Nephron progenitor cell (in vitro differentiated cells): Measurements from ENCODE around the gene ZNF653.
A peak's percentile ranks its signal among the peaks of the same experiment; 100 is the strongest.

Source experiments
- DNase-seq: peaks from one replicate; pipeline ENCODE4 v3.0.0; 2021
- H3K27ac Mint-ChIP-seq: 2 replicates; pipeline ENCODE4 v1.8.0; 2021; ENCODE audit warnings: mild to moderate bottlenecking, moderate library complexity, mixed read lengths
- H3K27me3 Mint-ChIP-seq: 2 replicates; pipeline ENCODE4 v1.8.0; 2021; ENCODE audit warnings: mild to moderate bottlenecking, low read depth, mixed read lengths; ENCODE audit not compliant: poor library complexity
- H3K36me3 Mint-ChIP-seq: 2 replicates; pipeline ENCODE4 v1.8.0; 2021; ENCODE audit warnings: low read depth, mixed read lengths
- H3K4me1 Mint-ChIP-seq: 2 replicates; pipeline ENCODE4 v1.8.0; 2021; ENCODE audit warnings: mixed read lengths
- H3K4me3 Mint-ChIP-seq: 2 replicates; pipeline ENCODE4 v1.8.0; 2021; ENCODE audit warnings: mild to moderate bottlenecking, moderate library complexity, mixed read lengths
- H3K9me3 Mint-ChIP-seq: 2 replicates; pipeline ENCODE4 v1.8.0; 2021; ENCODE audit warnings: mild to moderate bottlenecking, moderate library complexity, mixed read lengths
- CTCF ChIP-seq: fragments of 200-600 bp; sonication (generic); IDR thresholded peaks from 2 replicates; pipeline ENCODE4 v1.5.0; 2021; ENCODE audit warnings: antibody characterized with exemption

Gene ZNF653

GRCh38 chr19:11452620-11453310, 52.9 kb downstream of the ZNF653 start:
- peak overlapping the region; percentile 54 for H3K4me3 Mint-ChIP-seq
- H3K36me3 Mint-ChIP-seq, result peaks cover 6% of the 10 kb centered on the region
- H3K4me1 Mint-ChIP-seq, result peaks cover 36% of the 10 kb centered on the region
- no peaks in the 10 kb centered on the region for H3K27me3 Mint-ChIP-seq
- DNase-seq, result no peak
- TF ChIP-seq CTCF, result no peak
- peak overlapping the region; percentile 90 for H3K27ac Mint-ChIP-seq
- no peaks in the 10 kb centered on the region for H3K9me3 Mint-ChIP-seq

GRCh38 chr19:11451871-11452619, 53.6 kb downstream of the ZNF653 start:
- TF ChIP-seq CTCF, result no peak
- H3K4me3 Mint-ChIP-seq, result peak overlapping the region; percentile 54
- H3K4me1 Mint-ChIP-seq, result peaks cover 31% of the 10 kb centered on the region
- no peak for DNase-seq
- H3K27me3 Mint-ChIP-seq, result no peaks in the 10 kb centered on the region
- no peaks in the 10 kb centered on the region for H3K9me3 Mint-ChIP-seq
- peaks cover 6% of the 10 kb centered on the region for H3K36me3 Mint-ChIP-seq
- H3K27ac Mint-ChIP-seq, result peak overlapping the region; percentile 90

- Mint-ChIP-seq H3K4me3 (no peak overlapping the region), H3K9me3 (no peaks in the 10 kb centered on the region), H3K27me3 (no peaks in the 10 kb centered on the region), H3K27ac (no peak overlapping the region), H3K36me3 (peaks cover 10% of the 10 kb centered on the region), H3K4me1 (peaks cover 36% of the 10 kb centered on the region)
- DNase-seq, result no peak
- no peak for TF ChIP-seq CTCF
Measured at GRCh38 chr19:11451327-11451870, 54.2 kb downstream of the ZNF653 start.

GRCh38 chr19:11450570-11451326, 54.9 kb downstream of the ZNF653 start:
- H3K4me3 Mint-ChIP-seq, result no peak overlapping the region
- no peak for DNase-seq
- no peaks in the 10 kb centered on the region for H3K27me3 Mint-ChIP-seq
- H3K4me1 Mint-ChIP-seq, result peaks cover 36% of the 10 kb centered on the region
- H3K27ac Mint-ChIP-seq, result no peak overlapping the region
- no peaks in the 10 kb centered on the region for H3K9me3 Mint-ChIP-seq
- TF ChIP-seq CTCF, result no peak
- peaks cover 10% of the 10 kb centered on the region for H3K36me3 Mint-ChIP-seq

- peaks cover 32% of the 10 kb centered on the region for H3K4me1 Mint-ChIP-seq
- H3K27me3 Mint-ChIP-seq, result no peaks in the 10 kb centered on the region
- peaks cover 12% of the 10 kb centered on the region for H3K36me3 Mint-ChIP-seq
- no peak overlapping the region for H3K4me3 Mint-ChIP-seq
- DNase-seq, result no peak
- TF ChIP-seq CTCF, result no peak
- no peaks in the 10 kb centered on the region for H3K9me3 Mint-ChIP-seq
- no peak overlapping the region for H3K27ac Mint-ChIP-seq
Measured at GRCh38 chr19:11448923-11449554, 56.6 kb downstream of the ZNF653 start.
